HG03520 (cell line): ENCODE data around the gene TBC1D14.

ENCODE experiments used
- ATAC-seq: cut with Tn5 transposase; IDR thresholded peaks from one replicate; pipeline ENCODE4 v1.9.1; 2021; ENCODE audit warnings: mild to moderate bottlenecking, moderate library complexity; ENCODE audit not compliant: unreplicated experiment

TBC1D14 gene

GRCh38 chr4:6944301-6945051 is 34.9 kb downstream of the TBC1D14 start:
- no peak for ATAC-seq

- ATAC-seq, result no peak
Measured at GRCh38 chr4:6945052-6945409, 35.4 kb downstream of the TBC1D14 start.

GRCh38 chr4:6946497-6946896 is 36.9 kb downstream of the TBC1D14 start:
- ATAC-seq, result no peak

- no peak for ATAC-seq
Measured at GRCh38 chr4:6948134-6948460, 38.5 kb downstream of the TBC1D14 start.

- ATAC-seq, result no peak
Measured at GRCh38 chr4:6951880-6952381, 42.3 kb downstream of the TBC1D14 start.

GRCh38 chr4:6953751-6954380 is 44.2 kb downstream of the TBC1D14 start:
- no peak for ATAC-seq

- ATAC-seq, result no peak
Measured at GRCh38 chr4:6955261-6955911, 45.8 kb downstream of the TBC1D14 start.

- ATAC-seq, result no peak
Measured at GRCh38 chr4:6956087-6956433, 46.4 kb downstream of the TBC1D14 start.

- ATAC-seq, result no peak
Measured at GRCh38 chr4:6956434-6957147, 47.0 kb downstream of the TBC1D14 start.

GRCh38 chr4:6957148-6957520 is 47.5 kb downstream of the TBC1D14 start:
- ATAC-seq, result no peak

- ATAC-seq, result no peak
Measured at GRCh38 chr4:6957994-6958393, 48.4 kb downstream of the TBC1D14 start.

- ATAC-seq, result no peak
Measured at GRCh38 chr4:6959261-6959660, 49.6 kb downstream of the TBC1D14 start.

GRCh38 chr4:6960154-6960553 is 50.5 kb downstream of the TBC1D14 start:
- ATAC-seq, result no peak

GRCh38 chr4:6960628-6961412 is 51.2 kb downstream of the TBC1D14 start:
- no peak for ATAC-seq

- ATAC-seq, result no peak
Measured at GRCh38 chr4:6961496-6962210, 52.0 kb downstream of the TBC1D14 start.

GRCh38 chr4:6962211-6963041 is 52.8 kb downstream of the TBC1D14 start:
- no peak for ATAC-seq

- ATAC-seq, result no peak
Measured at GRCh38 chr4:6963139-6963611, 53.5 kb downstream of the TBC1D14 start.

- ATAC-seq, result no peak
Measured at GRCh38 chr4:6964858-6965257, 55.2 kb downstream of the TBC1D14 start.

GRCh38 chr4:6965329-6965728 is 55.7 kb downstream of the TBC1D14 start:
- no peak for ATAC-seq
